Right kidney (tissue), 1 donor: ENCODE results near the gene BLOC1S3.

Source experiments
- DNase-seq: peaks from one replicate; pipeline ENCODE4 v3.0.0-alpha.2; 2016

The BLOC1S3 gene

DNA sequence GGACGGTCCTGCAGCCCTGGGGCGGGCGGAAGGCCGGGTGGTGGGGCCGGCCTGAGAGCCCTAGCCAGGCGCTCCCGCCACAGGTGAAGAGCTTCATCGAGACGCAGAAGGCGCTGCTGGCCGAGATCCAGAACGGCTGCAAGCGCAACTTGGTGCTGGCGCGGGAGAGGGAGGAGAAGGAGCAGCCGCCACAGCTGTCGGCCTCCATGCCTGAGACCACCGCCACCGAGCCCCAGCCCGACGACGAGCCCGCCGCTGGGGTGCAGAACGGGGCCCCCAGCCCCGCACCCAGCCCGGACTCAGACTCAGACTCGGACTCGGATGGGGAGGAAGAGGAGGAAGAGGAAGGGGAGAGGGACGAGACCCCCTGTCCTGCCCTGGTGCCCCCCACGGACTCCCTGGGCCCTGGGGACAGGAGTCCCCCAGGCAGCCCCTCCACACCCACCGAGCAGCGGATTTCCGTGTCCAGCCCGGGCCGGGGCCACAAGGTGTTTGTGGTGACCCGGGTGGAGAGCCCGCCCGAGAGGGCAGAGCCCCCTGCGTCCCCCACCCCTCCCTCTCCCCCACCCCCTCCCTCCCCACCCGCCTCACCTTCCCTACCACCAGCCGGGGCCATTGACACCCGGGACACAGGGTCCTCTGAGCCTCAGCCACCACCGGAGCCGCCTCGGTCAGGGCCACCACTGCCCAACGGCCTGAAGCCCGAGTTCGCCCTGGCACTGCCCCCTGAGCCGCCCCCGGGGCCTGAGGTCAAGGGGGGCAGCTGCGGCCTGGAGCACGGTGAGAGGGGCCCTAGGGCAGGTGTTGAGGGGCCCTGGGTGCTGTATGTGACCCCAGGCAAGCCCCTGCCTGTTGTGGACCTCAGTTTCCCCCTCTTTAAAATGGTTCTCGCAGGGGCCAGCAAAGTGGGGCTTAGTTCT is 33.1 kb upstream of the BLOC1S3 start:
- no peak for DNase-seq

DNA sequence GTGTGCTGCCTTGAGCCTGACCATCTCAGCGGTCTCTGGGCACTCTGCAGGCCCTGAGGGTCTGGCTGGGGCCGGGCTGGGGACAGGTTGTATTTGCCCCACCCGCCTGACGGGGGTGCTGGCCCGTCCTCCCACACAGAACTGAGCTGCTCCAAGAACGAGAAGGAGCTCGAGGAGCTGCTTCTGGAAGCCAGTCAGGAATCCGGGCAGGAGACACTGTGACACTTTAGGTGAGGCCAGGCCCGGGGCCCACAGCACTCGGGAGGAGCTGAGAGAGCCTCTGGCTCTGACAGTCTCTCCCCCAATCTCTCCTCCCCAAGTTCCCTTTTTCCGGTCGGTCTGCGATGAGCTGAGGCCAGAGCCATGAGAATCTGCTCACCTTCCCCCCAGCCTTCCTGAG is 32.3 kb upstream of the BLOC1S3 start:
- no peak for DNase-seq

DNA sequence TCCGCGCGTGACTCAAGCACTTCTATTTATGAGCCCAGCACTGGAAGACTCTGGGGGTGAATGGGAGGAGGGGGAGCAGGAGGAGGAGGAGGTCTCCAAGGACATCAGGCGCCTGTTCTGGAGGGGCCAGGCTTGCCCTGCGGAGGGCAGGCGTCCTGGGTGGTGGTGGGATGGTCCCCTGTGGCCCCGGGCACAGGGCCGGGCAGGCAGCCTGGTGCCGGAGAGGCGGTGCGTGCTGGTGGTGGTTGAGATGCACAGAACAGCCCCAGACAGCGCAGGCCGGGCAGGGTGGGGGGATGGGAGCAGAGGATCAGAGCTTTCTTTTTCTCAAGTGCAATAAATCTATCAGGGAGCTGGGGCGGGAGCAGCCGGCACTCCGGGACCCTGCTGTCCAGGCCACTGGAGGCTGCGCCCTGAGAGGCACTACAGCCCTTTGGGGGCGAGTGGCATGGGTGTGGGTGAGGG is 31.8 kb upstream of the BLOC1S3 start:
- DNase-seq = no peak

DNA sequence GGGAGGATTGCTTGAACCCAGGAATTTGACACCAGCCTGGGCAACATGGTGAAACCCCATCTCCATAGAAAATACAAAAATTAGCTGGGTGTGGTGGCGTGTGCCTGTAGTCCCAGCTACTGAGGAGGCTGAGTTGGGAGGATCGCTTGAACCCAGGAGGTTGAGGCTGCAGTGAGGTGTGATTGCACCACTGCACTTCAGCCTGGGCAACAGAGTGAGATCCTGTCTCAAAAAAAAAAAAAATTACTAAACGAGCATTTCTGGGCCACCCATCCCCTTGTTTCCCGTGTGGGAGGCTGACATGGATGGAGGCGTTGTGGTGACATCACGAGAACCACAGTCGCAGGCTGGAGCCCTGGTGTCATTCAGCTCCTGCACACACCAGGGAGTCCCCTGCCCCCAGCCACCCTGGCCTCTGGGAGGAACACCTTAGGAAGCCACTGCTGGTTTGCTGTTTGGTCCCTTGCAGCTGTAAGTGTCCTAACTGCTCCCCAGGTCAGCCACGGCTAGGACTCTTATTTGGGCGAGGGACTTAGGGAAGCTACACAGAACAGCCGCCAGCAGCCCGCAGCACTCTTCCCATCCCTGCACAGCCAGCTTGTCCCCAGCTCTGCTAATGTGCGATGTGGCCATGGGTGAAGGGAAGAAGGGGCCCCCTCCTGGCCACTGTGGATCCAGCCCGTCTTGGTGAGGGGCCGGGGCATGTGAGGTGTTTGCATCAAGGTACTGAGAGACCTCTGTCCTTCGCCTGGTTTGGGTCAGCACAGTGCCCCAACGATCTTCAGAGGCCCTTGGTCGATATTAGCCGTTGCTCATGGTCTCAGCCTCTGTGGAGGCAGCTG is 30.5 kb upstream of the BLOC1S3 start:
- DNase-seq = no peak

DNA sequence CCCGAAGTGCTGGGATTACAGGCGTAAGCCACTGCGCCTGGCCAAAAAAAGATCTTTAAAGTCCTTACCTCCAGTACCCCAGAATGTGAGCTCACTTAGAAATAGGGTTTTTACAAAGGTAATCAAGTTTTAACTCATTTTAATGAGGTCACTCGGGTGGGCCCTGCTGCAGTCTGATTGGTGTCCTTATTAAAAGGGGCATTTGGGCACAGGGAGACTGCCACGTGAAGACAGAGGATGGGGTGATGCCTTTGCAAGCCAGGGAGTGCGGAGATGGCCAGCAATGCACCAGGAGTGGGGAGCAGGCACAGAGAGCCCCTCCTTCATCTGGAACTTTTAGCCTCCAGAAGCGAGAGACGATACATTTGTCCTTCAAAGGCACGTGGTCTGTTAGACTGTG is 29.5 kb upstream of the BLOC1S3 start:
- DNase-seq = no peak

DNA sequence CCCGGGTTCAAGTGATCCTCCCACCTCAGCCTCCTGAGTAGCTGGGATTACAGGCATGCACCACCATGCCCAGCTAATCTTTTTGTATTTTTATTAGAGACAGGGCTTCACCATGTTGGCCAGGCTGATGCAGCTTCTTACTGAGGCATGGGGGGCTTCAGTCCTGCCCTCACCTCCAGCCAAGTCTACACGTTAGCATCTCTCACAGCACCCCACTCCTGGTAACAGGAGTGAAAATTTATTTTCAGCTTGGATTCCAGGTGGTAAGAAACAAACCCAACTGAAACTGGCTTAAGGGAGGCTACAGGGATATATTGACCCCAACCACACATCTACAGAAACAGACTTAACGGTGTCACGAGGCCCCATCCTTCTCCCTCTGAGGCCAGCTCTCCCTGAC is 28.4 kb upstream of the BLOC1S3 start:
- no peak for DNase-seq

DNA sequence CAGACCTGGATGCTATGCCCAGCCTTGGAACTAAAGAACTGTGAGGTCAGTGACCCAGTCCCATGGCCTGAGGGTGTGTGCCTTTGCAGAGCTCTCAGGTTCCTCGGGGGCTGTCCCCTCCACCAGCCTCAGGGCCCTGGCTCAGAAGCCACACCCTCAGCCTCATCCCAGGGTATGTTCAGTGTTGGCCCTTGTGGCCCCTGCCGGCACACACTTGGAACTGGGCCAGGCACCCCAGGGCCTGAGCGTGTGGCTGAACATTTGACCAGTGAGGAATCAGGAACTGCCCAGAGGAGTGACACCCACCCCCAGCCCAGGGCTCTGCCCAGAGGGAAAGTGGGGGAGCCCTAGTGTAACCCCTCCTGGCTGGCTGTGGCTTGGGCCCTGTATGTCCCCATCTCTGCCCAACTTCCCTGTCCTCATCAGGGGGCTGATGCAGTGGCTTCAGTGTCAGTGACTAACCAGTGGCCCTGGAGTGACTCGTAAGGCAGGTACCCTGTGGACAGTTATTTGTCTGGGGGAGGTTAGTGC is 27.8 kb upstream of the BLOC1S3 start:
- no peak for DNase-seq

DNA sequence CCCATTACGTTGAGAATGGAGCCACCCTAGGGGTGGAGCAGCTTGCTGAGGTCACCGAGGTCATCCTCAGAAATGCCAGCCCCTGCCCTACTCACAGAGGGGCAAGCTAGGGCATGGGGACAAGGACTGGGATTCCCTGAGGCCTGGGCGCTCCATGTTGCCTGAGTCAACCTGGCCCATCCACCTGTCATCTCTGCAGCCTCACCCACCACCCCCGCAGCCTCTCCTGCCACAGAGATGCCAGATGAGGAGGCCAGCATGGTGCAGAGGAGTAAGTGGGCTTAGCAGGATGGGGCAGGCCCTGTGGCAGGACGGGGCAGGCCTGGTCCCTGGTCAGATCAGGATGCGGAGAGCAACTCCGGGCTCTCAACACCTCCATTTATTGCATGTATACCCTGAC is 27.3 kb upstream of the BLOC1S3 start:
- DNase-seq = no peak

DNA sequence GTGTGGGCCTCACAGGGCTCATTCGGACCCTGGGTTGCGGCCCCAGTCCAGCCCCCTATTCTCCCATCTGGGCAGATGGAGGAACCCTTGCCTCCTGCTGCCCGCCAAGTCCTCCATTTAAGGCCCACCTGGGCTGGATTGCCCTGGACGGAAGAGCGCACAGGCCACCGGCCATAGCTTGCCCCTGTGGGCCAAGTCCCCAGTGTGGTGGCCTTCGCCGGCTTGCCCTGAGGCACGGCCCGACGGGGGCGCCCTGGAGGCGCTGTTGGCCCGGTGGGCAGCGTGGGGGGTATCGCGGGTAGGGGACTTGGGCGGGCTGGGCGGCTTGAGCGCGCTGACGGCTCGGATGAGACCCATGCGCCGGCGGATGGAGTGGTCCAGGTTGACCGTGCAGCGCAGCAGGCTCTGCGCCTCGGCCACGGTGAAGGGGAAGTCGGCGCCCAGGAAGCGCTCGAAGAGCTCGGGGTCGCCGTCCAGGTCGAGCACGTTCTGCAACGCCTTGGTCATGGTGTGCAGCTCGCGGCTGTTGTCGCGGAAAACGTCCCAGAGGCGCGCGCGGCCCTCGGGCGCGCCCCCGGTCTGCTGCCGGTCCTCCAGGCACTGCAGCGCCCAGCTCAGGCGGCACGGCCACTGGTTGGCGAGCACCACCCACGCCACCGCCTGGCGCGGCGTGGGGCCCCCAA is 26.6 kb upstream of the BLOC1S3 start:
- DNase-seq = no peak

DNA sequence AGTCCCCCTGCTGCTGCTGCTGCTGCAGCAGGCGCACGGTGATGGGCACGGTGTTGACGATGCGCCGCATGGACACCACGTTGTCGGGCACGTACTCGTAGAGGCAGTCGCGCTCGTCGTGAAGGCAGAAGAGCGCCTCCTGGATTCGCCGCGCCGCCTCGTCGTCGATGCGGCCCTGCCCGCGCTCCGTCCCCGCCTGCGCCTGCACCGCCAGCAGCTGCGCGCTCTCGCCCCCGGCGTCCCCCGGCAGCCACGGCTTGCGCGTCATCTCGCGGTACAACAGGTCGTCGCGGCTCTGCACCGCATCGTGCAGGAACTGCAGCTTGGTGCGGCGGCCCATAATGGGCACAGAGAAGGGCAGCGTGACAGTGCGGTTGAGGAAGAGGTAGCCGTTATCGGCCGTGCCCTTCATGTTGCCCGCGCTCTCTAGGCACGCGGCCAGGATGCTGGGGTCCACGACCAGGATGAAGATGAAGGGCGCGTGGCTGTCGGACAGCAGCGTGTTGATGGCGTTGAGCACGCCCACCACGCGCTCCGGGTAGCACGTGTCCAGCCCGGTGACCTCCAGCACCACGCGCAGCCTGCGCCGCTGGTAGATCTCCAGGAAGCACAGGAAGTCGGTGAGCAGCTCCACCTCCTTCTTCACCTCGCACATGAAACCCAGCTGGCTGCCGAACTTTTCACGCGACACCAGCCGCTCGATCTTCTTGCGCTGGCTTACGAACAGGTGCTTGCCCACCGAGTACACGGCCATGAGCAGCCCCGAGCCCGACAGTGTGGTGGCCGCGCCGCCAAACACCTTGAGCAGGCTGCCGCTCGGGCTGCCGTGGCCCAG is 25.9 kb upstream of the BLOC1S3 start:
- DNase-seq = peak; percentile 69

DNA sequence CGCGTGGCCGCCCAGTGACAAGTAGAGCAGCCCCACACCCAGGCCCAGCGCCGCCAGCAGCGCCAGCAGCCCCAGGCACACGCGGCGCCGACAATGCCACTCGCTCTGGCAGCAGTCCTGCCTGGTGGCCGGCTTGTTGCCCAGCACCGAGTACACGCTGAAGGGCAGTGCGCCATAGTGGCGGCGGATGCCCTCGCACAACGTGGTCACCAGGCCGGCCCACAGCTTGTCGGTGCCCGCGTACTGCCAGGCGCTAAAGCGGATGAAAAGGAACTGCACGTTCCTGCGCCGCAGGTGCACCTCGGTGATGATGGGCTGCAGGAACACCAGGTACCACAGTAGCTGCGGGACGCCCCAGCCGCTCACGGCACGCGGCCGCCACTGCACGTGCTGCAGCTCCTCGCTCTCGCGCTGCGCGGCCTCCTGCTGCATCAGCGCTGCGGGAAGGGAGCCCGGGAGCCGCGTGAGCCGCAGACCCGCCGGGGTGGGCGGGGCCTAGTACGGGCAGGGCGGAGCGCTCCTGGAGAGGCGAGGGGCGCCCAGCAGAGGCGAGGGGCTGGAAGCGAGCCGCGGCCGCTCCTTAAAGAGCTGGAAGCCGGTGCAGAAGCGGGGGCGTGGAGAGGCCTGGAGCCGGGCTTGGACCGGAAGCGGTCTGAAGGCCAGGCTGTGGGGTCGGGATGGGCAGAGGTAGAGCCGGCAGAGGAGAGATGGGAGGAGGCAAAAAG is 25.1 kb upstream of the BLOC1S3 start:
- peak; percentile 76 for DNase-seq

DNA sequence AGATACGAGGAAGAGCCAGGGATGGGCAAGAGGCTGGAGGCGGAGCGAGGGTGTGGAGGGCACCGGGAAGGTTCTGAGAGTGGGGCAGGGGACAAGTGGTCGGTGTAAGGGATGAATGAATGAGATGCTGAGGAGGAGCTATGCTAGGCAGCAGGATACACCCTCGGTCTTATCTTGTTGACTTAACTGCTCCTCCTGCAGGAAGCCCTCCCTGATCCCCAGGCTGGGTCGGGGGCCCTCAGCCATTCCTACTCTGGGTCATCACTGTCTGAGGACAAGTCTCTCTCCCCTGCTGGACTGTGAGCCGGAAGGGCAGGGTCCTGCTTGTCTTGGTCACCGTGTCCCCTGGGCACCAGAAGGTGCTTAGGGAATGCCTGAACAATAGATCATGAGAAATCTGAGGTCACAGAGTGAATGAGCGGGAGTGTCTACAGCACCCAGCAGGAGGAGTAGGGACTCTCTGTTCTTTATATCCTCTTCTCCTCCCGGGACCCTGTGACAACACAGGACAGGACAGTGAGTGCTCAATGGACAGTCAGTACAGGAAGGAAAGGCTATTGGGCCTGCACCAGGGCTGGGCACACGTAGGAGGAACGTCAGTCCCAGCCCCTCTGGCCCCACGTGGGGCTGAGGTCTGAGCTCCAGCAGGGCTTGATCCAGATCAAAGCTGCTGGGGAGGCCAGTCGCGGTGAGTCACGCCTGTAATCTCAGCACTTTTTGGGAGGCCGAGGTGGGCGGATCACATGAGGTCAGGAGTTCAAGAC is 24.3 kb upstream of the BLOC1S3 start:
- no peak for DNase-seq

DNA sequence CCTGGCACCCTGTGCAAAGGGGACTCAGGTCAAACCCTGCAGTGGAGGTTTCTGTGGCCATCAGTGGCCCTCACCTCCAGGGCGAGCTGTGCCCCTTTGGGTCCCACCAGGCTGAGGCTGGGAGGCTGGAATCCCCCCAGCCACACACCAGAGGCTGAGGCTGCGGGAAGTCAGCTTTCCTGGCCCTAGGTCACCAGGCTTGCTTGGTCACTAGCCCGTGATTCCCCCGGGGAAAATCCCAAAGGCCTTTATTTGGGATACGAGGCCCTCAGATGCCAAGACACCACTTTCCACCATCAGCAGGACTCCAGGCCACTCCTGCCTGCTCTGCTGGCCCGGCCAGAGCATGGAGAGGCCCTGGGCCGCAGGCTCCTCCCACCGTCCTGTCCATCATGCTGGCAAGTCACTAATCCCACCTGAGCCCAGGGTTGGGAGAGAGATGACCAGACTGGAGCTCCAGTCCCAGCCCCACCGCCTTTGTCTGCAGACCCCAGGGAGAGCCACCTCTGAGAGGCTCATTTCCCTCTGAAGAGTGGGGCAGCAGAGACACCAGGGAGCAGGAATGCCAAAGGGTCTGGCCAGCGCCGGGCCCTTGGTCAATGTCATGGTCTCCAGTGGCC is 22.5 kb upstream of the BLOC1S3 start:
- no peak for DNase-seq

DNA sequence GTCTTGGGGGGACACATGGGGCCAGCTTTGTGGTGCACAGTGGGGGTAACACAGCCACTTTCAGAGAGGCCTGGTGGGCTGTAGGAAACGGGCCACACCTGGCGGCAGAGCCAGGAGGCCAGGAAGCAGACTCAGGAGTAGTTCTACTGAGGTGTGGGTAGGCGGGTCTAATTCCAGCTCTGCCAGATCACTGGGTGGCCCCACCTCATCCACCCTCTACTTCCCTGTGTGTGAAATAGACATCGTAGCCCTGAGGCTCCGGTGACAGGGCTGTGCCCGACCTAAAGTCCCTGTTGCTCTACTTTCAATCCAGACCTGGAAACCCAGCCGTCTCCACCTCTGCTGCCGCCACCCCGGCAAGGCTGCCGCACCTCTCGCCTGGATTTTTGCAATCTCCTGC is 21.8 kb upstream of the BLOC1S3 start:
- no peak for DNase-seq

DNA sequence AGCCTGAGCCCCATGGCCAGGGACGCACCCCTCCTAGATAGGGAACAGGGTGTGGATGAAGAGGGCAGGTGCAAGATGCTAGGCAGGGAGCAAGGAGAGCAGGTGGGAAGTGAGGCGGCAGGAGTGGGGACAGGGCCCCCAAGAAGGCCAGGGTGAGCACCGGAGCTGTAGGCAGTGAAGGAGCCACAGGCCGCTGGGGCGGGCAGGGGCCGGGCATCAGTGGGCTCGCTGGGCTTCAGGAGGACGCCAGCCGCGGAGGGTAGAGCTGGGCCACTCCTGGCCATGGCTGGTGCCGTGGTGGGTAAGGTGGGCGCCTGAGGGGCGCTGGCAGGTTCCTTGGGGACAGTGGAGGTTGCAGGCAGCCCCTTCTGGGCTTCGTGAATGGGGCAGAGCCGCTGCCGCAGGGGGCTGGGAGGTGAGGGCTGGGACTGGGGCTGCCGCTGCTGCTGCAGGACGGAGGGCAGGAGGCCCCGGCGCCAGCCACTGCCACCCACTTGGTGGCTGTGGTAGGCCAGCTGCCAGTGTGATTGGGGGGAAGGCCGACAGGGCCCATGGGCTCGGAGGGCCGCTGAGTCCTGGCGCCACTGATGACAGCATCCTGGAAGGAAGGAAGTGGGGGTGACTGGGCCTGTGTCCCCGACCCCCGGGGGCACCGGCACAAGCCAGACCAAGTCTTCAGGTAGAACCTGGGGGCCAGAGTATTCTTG is 19.9 kb upstream of the BLOC1S3 start:
- no peak for DNase-seq

DNA sequence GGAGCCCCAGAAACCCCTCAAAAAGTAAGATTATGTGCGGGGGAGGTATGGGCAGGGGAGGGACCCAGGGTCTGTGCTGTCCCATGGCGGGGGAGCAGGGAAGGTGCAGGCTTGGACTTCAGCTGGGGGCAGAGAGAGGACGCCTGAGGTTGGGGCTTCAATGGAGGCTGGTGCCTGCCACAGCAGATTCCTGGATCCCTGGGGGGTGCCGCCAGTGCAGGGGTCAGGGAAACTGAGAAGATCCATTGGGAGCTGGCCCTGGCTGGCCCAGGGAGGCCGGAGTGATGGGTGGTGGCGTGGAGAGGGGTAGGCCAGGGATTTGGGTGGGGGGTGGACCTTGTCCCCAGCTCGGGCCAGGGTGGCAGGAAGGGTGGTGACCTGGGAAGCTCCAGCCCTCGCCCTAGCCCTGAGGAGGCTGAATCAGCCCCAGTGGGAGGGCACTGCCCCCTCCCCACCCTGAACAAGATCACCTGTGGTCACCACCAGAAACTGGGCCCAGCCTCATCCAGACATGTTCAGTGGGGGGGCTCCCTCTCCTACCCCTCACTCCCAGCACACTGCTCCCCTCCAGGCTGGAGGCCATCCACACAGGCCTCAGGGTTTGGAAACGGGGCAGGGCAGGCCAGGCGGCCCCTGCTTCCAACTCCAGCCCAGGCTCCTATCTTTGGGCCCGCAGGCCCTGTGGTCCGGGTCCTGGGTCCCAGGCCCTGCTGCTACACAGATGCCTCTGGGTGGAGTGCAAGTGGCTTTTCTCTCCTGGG is 19.2 kb upstream of the BLOC1S3 start:
- no peak for DNase-seq

DNA sequence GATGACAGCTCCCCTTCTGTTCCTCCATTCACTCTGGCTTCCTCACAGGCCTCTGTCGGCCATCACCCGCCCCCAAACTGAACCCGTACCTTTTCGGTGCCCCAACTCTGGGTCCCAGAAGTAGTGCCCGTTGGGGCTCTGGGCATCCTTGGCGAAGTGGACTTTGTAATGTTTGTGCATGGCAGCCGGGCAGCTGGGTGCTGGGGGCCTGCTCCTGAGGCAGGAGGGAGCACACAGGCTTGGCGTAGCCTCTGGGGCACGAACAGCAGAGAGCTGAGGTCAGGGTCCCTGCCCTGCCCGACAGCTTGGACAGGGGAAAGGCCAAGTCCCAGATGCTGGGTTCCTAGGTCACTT is 18.6 kb upstream of the BLOC1S3 start:
- DNase-seq = no peak
